Caco-2 (cell line): ENCODE measurements around the gene FOXF1. TPM values are rescaled to one million over a fixed set of nuclear protein-coding genes. Genes with fewer than 3 reads are reported as not detected.

ENCODE experiments used
- BruUV-seq: library from RNA; stranded (reverse); fragments of 400-500 nt; replicated peaks from 2 replicates; lab custom pipeline; 2021; lab: Mats Ljungman, UMichigan
- CTCF ChIA-PET: fragments of 300-600 bp; sonication (Branson Sonifier 250); formaldehyde crosslinking; loops from one replicate; lab custom pipeline; 2022; ENCODE audit warnings: antibody characterized with exemption; lab: Charles Lee
- POLR2A ChIA-PET: fragments of 300-600 bp; sonication (Branson Sonifier 250); formaldehyde crosslinking; loops from one replicate; lab custom pipeline; 2022; ENCODE audit warnings: antibody characterized with exemption; lab: Charles Lee
- DNase-seq, 2 experiments: peaks; one replicate each; pipeline versions ENCODE4 v3.0.0 to v3.0.0-alpha.2; 2020 to 2022
- H3K27me3 ChIP-seq: replicated peaks from 2 replicates; pipeline ENCODE4 v1.6.0; 2011; ENCODE audit warnings: low read length; ENCODE audit not compliant: control insufficient read depth, insufficient read depth
- H3K36me3 ChIP-seq: 2 replicates; pipeline ENCODE4 v1.5.1; 2011; ENCODE audit warnings: low read length; ENCODE audit not compliant: control insufficient read depth, insufficient read depth
- H3K4me1 ChIP-seq: fragments of 250-450 bp; sonication (Bioruptor Pico); 2 replicates; pipeline ENCODE4 v1.5.1; 2020; ENCODE audit warnings: mild to moderate bottlenecking
- H3K4me3 ChIP-seq: 2 replicates; pipeline ENCODE4 v1.5.1; 2011; ENCODE audit warnings: low read depth, mild to moderate bottlenecking, control low read depth, low read length
- H3K9me3 ChIP-seq: fragments of 250-450 bp; sonication (Bioruptor Pico); 2 replicates; pipeline ENCODE4 v1.5.1; 2020; ENCODE audit warnings: mild to moderate bottlenecking, moderate library complexity
- H3K27ac Mint-ChIP-seq: one replicate; pipeline ENCODE4 v1.8.0; 2022; ENCODE audit warnings: mixed read lengths; ENCODE audit not compliant: unreplicated experiment
- H3K27me3 Mint-ChIP-seq: one replicate; pipeline ENCODE4 v1.8.0; 2022; ENCODE audit warnings: mixed read lengths; ENCODE audit not compliant: insufficient read depth, unreplicated experiment
- H3K36me3 Mint-ChIP-seq: one replicate; pipeline ENCODE4 v1.8.0; 2022; ENCODE audit warnings: mild to moderate bottlenecking, mixed read lengths; ENCODE audit not compliant: insufficient read depth, unreplicated experiment
- H3K4me1 Mint-ChIP-seq: one replicate; pipeline ENCODE4 v1.8.0; 2022; ENCODE audit warnings: low read depth, mixed read lengths; ENCODE audit not compliant: unreplicated experiment
- H3K4me3 Mint-ChIP-seq: one replicate; pipeline ENCODE4 v1.8.0; 2022; ENCODE audit warnings: mild to moderate bottlenecking, moderate library complexity, mixed read lengths; ENCODE audit not compliant: unreplicated experiment
- H3K9me3 Mint-ChIP-seq: one replicate; pipeline ENCODE4 v1.8.0; 2022; ENCODE audit warnings: mixed read lengths; ENCODE audit not compliant: unreplicated experiment
- CTCF ChIP-seq, 2 experiments: fragments of 200-600 bp in 1 of 2; IDR thresholded peaks; 1 replicate in 1 of 2; 2 replicates in 1 of 2; pipeline versions ENCODE4 v1.5.1 to v1.8.0; 2011 to 2022; ENCODE audit warnings: antibody characterized with exemption in 1 of 2, control low read depth in 1 of 2, inconsistent platforms in 1 of 2, low read depth in 1 of 2, low read length in 1 of 2, mild to moderate bottlenecking in 1 of 2, moderate library complexity in 1 of 2; ENCODE audit not compliant: insufficient read depth in 1 of 2, severe bottlenecking in 1 of 2, unreplicated experiment in 1 of 2
- intact Hi-C: fragments of 100-400 bp; cut with micrococcal nuclease; formaldehyde crosslinking; loops from one replicate; pipeline ENCODE4 v1.10.0; 2022; ENCODE audit not compliant: unreplicated experiment
- total RNA-seq: library from RNA; stranded (reverse); gene quantifications from 2 replicates; pipeline ENCODE4 v1.2.3, GENCODE V29; 2022

Gene FOXF1
- total RNA-seq, 1 experiment from 2014 or later, result 0.09 TPM

- no peak overlapping the region for H3K27ac Mint-ChIP-seq
- Histone ChIP-seq H3K4me3 (no peak overlapping the region), H3K36me3 (peaks cover 1% of the 10 kb centered on the region; the same call in 1 of the 2 replicates), H3K9me3 (no peaks in the 10 kb centered on the region), H3K27me3 (no peaks in the 10 kb centered on the region), H3K4me1 (no peaks in the 10 kb centered on the region)
- H3K27me3 Mint-ChIP-seq, result no peaks in the 10 kb centered on the region
- ChIA-PET POLR2A (no interaction called here), CTCF (interaction anchor here (0.6 kb wide), 1 partner anchor 27 kb away, joined by 6 read pairs; no protein-coding TSS in a partner anchor)
- H3K9me3 Mint-ChIP-seq, result no peaks in the 10 kb centered on the region
- no peak for TF ChIP-seq CTCF (IDR thresholded peaks at IDR 0.05; ENCODE audit: insufficient read depth in 1 of 2, low read depth in 1 of 2, low read length in 1 of 2, severe bottlenecking in 1 of 2, unreplicated experiment in 1 of 2)
- intact Hi-C loops, result no loop called here
- peaks cover 5% of the 10 kb centered on the region for H3K36me3 Mint-ChIP-seq
- BruUV-seq, result no TSS peak
- H3K4me1 Mint-ChIP-seq, result peaks cover 6% of the 10 kb centered on the region
- no peak for DNase-seq
- no peak overlapping the region for H3K4me3 Mint-ChIP-seq
Observed at GRCh38 chr16:86549076-86549892, 39.0 kb downstream of the FOXF1 start.

DNA sequence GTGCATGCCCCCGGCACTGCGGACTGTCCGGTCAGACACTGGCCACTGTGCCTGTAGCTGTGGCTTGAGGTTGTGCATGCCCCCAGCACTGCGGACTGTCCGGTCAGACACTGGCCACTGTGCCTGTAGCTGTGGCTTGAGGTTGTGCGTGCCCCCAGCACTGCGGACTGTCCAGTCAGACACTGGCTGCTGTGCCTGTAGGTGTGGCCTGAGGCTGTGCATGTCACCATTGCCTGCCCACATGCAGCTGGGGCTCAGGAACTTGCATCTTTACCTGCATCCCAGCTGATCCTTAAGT, 39.5 kb downstream of the FOXF1 start:
- H3K27me3 Mint-ChIP-seq, result no peaks in the 10 kb centered on the region
- Histone ChIP-seq H3K4me1 (no peaks in the 10 kb centered on the region), H3K9me3 (no peaks in the 10 kb centered on the region), H3K4me3 (no peak overlapping the region), H3K27me3 (no peaks in the 10 kb centered on the region), H3K36me3 (peaks cover 1% of the 10 kb centered on the region; the same call in 1 of the 2 replicates)
- peaks cover 8% of the 10 kb centered on the region for H3K4me1 Mint-ChIP-seq
- intact Hi-C loops, result loop anchor here (10.0 kb wide), 1 partner anchor 835 kb away; the partner anchor contains the start of gene FBXO31
- no peak for TF ChIP-seq CTCF (IDR thresholded peaks at IDR 0.05; ENCODE audit: insufficient read depth in 1 of 2, low read depth in 1 of 2, low read length in 1 of 2, severe bottlenecking in 1 of 2, unreplicated experiment in 1 of 2)
- peaks cover 8% of the 10 kb centered on the region for H3K36me3 Mint-ChIP-seq
- H3K9me3 Mint-ChIP-seq, result no peaks in the 10 kb centered on the region
- H3K4me3 Mint-ChIP-seq, result no peak overlapping the region
- DNase-seq, result no peak
- no peak overlapping the region for H3K27ac Mint-ChIP-seq
- CTCF ChIA-PET, result interaction anchor here (0.6 kb wide), 1 partner anchor 26 kb away, joined by 6 read pairs; no protein-coding TSS in a partner anchor
- POLR2A ChIA-PET, result no interaction called here
- BruUV-seq, result no TSS peak

GRCh38 chr16:86550281-86550680, 40.0 kb downstream of the FOXF1 start:
- H3K27me3 ChIP-seq, result no peaks in the 10 kb centered on the region
- TF ChIP-seq CTCF (IDR thresholded peaks at IDR 0.05; ENCODE audit: insufficient read depth in 1 of 2, low read depth in 1 of 2, low read length in 1 of 2, severe bottlenecking in 1 of 2, unreplicated experiment in 1 of 2), result no peak
- no peak overlapping the region for H3K27ac Mint-ChIP-seq
- intact Hi-C loops, result loop anchor here (10.0 kb wide), 1 partner anchor 835 kb away; the partner anchor contains the start of gene FBXO31
- H3K36me3 ChIP-seq, result peaks cover 1% of the 10 kb centered on the region; the same call in 1 of the 2 replicates
- ChIA-PET POLR2A (no interaction called here), CTCF (interaction anchor here (0.6 kb wide), 1 partner anchor 26 kb away, joined by 6 read pairs; no protein-coding TSS in a partner anchor)
- no peak overlapping the region for H3K4me3 ChIP-seq
- peaks cover 8% of the 10 kb centered on the region for H3K4me1 Mint-ChIP-seq
- peaks cover 13% of the 10 kb centered on the region for H3K36me3 Mint-ChIP-seq
- DNase-seq, result no peak
- BruUV-seq, result no TSS peak
- no peaks in the 10 kb centered on the region for H3K4me1 ChIP-seq
- no peaks in the 10 kb centered on the region for H3K9me3 Mint-ChIP-seq
- no peak overlapping the region for H3K4me3 Mint-ChIP-seq
- no peaks in the 10 kb centered on the region for H3K9me3 ChIP-seq
- no peaks in the 10 kb centered on the region for H3K27me3 Mint-ChIP-seq
